LNCaP clone FGC (cell line): ENCODE results near the gene MYCBP2.
"Not testable (repeated sequence)": the region's sequence is repeated elsewhere in the genome, so short reads cannot be mapped to it uniquely, and the experiment has no call there.

Source experiments
- DNase-seq: peaks from one replicate; pipeline ENCODE4 v3.0.0-alpha.2; 2011; ENCODE audit warnings: low read depth
- H3K4me3 ChIP-seq: 2 replicates; pipeline ENCODE4 v1.5.1; 2011; ENCODE audit warnings: mild to moderate bottlenecking, low read depth, low read length, control low read depth
- TF ChIP-seq, protein P1 (sequence below): IDR thresholded peaks from 2 replicates; pipeline ENCODE4 v1.5.1; 2012; ENCODE audit warnings: mild to moderate bottlenecking; ENCODE audit not compliant: control insufficient read depth, insufficient read depth; ENCODE audit errors: extremely low read depth

The MYCBP2 gene

GRCh38 chr13:77316430-77316829 lies 10.5 kb downstream of the MYCBP2 start:
- DNase-seq, result no peak
- TF ChIP-seq, protein P1, sequence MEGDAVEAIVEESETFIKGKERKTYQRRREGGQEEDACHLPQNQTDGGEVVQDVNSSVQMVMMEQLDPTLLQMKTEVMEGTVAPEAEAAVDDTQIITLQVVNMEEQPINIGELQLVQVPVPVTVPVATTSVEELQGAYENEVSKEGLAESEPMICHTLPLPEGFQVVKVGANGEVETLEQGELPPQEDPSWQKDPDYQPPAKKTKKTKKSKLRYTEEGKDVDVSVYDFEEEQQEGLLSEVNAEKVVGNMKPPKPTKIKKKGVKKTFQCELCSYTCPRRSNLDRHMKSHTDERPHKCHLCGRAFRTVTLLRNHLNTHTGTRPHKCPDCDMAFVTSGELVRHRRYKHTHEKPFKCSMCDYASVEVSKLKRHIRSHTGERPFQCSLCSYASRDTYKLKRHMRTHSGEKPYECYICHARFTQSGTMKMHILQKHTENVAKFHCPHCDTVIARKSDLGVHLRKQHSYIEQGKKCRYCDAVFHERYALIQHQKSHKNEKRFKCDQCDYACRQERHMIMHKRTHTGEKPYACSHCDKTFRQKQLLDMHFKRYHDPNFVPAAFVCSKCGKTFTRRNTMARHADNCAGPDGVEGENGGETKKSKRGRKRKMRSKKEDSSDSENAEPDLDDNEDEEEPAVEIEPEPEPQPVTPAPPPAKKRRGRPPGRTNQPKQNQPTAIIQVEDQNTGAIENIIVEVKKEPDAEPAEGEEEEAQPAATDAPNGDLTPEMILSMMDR, result no peak
- H3K4me3 ChIP-seq, result no peak overlapping the region

- DNase-seq, result not testable (repeated sequence)
Measured at GRCh38 chr13:77315509-77315908, 11.4 kb downstream of the MYCBP2 start.

DNA sequence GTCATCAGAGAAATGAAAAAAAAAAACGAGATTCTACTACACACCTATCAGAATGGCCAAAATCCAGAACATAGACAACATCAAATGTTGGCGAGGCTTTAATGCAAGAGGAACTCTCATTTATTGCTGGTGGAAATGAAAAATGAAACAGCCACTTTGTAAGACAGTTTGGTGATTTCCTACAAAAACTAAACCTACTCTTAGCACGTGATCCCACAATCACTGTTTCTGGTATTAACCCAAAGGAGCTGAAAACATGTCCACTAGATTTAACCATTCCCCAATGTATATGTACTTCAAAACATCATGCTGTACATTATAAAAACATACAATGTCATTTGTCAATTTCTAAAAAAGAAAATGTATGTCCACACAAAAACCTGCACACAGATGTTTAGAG lies 13.0 kb downstream of the MYCBP2 start:
- H3K4me3 ChIP-seq, result no peak overlapping the region
- no peak for DNase-seq
- TF ChIP-seq, protein P1, result no peak

More at GRCh38 chr13:77315509-77315908, 11.4 kb downstream of the MYCBP2 start:
- H3K4me3 ChIP-seq, result not testable (repeated sequence)

DNA sequence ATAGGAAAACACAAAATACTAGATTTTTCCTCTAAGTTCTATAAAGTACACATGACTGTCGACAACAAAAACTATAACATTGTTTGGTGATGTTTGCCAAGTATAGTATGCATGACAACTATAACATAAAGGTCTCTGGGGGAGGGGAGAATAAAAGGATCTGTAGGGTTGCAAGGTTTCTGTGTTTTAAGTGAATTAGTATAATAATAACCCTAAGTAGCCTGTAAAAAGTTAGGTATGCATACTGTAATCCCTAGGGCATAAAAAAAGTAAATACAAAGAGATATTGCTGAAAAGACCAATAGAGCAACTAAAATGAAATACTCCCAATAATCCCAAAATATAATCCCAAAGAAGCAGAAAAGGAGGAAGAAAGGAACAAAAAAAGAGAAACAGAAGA lies 14.6 kb downstream of the MYCBP2 start:
- TF ChIP-seq, protein P1, result no peak
- H3K4me3 ChIP-seq, result no peak overlapping the region
- no peak for DNase-seq

GRCh38 chr13:77310579-77311279 lies 16.2 kb downstream of the MYCBP2 start:
- TF ChIP-seq, protein P1, result no peak
- no peak overlapping the region for H3K4me3 ChIP-seq

GRCh38 chr13:77310161-77310560 lies 16.7 kb downstream of the MYCBP2 start:
- no peak overlapping the region for H3K4me3 ChIP-seq
- TF ChIP-seq, protein P1, result no peak
- DNase-seq, result no peak

More at GRCh38 chr13:77310579-77311279, 16.2 kb downstream of the MYCBP2 start:
- no peak for DNase-seq

- TF ChIP-seq, protein P1, result no peak
- DNase-seq, result no peak
- H3K4me3 ChIP-seq, result no peak overlapping the region
Measured at GRCh38 chr13:77309254-77309653, 17.6 kb downstream of the MYCBP2 start.
